PFSK-1 (cell line): ENCODE measurements around the gene TXNIP. TPM values are rescaled to one million over a fixed set of nuclear protein-coding genes. Genes with fewer than 3 reads are reported as not detected.

Source experiments
- FOXP2 ChIP-seq: optimal IDR thresholded peaks from 2 replicates; pipeline ENCODE3; 2011; ENCODE audit warnings: borderline replicate concordance, control low read depth, inconsistent platforms; ENCODE audit not compliant: insufficient read depth; ENCODE audit errors: extremely low read length, extremely low read depth
- POLR2AphosphoS5 ChIP-seq: IDR thresholded peaks from 2 replicates; pipeline ENCODE4 v1.6.1; 2012; ENCODE audit warnings: low read depth, mild to moderate bottlenecking, control low read depth, low read length, moderate library complexity
- SIN3A ChIP-seq: IDR thresholded peaks from 2 replicates; pipeline ENCODE4 v1.6.1; 2012; ENCODE audit warnings: mild to moderate bottlenecking, low read length, moderate library complexity, borderline replicate concordance; ENCODE audit not compliant: insufficient read depth
- TAF1 ChIP-seq: IDR thresholded peaks from 2 replicates; pipeline ENCODE4 v1.6.1; 2012; ENCODE audit warnings: low read length, control low read depth, borderline replicate concordance; ENCODE audit not compliant: insufficient read depth
- polyA plus RNA-seq: library from polyadenylated mRNA; unstranded; fragments of >200 nt; gene quantifications from one replicate; pipeline ENCODE4 v1.2.1, GENCODE V29; 2012; ENCODE audit warnings: low read depth, missing spikeins; ENCODE audit not compliant: insufficient read length
- TF ChIP-seq, protein P1 (sequence below), 2 experiments: IDR thresholded peaks; 2 replicates each; pipeline versions ENCODE4 v1.6.1 to v1.8.0; 2011 to 2012; ENCODE audit warnings: low read depth in 2 of 2, low read length in 2 of 2, control low read depth in 1 of 2, inconsistent platforms in 1 of 2, mild to moderate bottlenecking in 1 of 2, moderate library complexity in 1 of 2; ENCODE audit not compliant: insufficient read depth in 1 of 2

Gene TXNIP, protein sequence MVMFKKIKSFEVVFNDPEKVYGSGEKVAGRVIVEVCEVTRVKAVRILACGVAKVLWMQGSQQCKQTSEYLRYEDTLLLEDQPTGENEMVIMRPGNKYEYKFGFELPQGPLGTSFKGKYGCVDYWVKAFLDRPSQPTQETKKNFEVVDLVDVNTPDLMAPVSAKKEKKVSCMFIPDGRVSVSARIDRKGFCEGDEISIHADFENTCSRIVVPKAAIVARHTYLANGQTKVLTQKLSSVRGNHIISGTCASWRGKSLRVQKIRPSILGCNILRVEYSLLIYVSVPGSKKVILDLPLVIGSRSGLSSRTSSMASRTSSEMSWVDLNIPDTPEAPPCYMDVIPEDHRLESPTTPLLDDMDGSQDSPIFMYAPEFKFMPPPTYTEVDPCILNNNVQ
- polyA plus RNA-seq: 0.38 TPM

DNA sequence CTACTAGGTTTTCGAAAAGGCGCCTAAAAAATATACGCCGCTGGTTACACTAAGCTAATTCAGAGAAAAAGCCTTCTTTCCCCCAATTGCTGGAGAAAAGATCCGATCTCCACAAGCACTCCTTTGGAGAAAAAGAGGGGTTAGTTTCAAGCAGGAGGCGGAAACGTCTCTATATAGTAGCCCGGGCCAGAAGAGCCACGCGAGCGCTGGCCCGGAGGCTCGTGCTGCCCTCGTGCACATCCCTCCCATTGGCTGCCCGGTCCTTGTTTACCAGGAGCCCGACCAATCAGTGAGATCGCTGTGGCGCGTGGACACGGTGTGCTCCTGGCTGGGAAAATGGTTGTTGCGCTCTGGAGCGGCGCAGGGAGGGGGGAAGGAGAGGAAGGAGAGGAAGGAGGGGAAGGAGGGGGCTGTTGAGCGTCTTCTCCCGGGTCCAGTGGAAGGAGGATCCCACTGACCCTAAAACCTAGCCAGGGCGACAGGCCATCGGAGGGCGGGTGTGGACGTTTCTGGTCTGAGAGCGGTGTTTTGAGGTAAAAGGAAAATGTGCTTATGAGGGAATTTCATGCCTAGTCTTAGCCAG, at the start of gene TXNIP:
TXNIP (minus strand) TSS at position 147 of the 583 bp plus-strand sequence. CDS start 313 bp downstream, outside the sequence.
- TF ChIP-seq FOXP2 (peak; percentile 99), POLR2AphosphoS5 (peak; percentile 94), TAF1 (peak; percentile 76; the same call in 1 of the 2 replicates), SIN3A (peak; percentile 91; the same call in 1 of the 2 replicates)
- TF ChIP-seq, protein P1, sequence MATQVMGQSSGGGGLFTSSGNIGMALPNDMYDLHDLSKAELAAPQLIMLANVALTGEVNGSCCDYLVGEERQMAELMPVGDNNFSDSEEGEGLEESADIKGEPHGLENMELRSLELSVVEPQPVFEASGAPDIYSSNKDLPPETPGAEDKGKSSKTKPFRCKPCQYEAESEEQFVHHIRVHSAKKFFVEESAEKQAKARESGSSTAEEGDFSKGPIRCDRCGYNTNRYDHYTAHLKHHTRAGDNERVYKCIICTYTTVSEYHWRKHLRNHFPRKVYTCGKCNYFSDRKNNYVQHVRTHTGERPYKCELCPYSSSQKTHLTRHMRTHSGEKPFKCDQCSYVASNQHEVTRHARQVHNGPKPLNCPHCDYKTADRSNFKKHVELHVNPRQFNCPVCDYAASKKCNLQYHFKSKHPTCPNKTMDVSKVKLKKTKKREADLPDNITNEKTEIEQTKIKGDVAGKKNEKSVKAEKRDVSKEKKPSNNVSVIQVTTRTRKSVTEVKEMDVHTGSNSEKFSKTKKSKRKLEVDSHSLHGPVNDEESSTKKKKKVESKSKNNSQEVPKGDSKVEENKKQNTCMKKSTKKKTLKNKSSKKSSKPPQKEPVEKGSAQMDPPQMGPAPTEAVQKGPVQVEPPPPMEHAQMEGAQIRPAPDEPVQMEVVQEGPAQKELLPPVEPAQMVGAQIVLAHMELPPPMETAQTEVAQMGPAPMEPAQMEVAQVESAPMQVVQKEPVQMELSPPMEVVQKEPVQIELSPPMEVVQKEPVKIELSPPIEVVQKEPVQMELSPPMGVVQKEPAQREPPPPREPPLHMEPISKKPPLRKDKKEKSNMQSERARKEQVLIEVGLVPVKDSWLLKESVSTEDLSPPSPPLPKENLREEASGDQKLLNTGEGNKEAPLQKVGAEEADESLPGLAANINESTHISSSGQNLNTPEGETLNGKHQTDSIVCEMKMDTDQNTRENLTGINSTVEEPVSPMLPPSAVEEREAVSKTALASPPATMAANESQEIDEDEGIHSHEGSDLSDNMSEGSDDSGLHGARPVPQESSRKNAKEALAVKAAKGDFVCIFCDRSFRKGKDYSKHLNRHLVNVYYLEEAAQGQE (IDR thresholded peaks at IDR 0.05; ENCODE audit: insufficient read depth in 1 of 2, low read depth in 2 of 2, low read length in 2 of 2): no peak; a peak in 1 of 4 replicates

DNA sequence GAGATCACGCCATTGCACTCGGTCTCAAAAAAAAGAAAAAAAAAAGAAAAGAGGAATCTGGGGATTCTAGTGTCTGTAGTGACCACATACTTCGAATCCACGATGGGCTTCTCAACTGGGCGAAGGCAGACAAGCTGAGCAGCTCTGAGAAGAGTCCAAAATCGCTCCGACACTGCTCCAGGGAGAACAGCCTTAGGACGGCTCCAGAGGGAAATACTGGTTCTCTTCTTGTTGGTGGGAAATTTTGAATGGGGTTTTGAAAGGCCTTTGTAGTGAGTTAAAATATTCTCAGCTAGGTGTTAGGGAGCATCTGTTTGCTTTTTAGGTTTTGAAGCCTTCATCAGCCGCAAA, 43.4 kb upstream of the TXNIP start:
- TF ChIP-seq FOXP2: no peak
- no peak for TF ChIP-seq SIN3A
- no peak for TF ChIP-seq POLR2AphosphoS5
- TF ChIP-seq, protein P1 (IDR thresholded peaks at IDR 0.05; ENCODE audit: insufficient read depth in 1 of 2, low read depth in 2 of 2, low read length in 2 of 2): no peak
- TF ChIP-seq TAF1: no peak

GRCh38 chr1:146036965-146037646, 40.7 kb upstream of the TXNIP start:
- TF ChIP-seq FOXP2 (no peak), SIN3A (peak; percentile 85; the same call in 1 of the 2 replicates), POLR2AphosphoS5 (no peak), TAF1 (no peak)
- TF ChIP-seq, protein P1 (IDR thresholded peaks at IDR 0.05; ENCODE audit: insufficient read depth in 1 of 2, low read depth in 2 of 2, low read length in 2 of 2): 0 out of 4 replicates have a peak, but pooled peaks of 1 of the 2 experiments have one; percentile 13

DNA sequence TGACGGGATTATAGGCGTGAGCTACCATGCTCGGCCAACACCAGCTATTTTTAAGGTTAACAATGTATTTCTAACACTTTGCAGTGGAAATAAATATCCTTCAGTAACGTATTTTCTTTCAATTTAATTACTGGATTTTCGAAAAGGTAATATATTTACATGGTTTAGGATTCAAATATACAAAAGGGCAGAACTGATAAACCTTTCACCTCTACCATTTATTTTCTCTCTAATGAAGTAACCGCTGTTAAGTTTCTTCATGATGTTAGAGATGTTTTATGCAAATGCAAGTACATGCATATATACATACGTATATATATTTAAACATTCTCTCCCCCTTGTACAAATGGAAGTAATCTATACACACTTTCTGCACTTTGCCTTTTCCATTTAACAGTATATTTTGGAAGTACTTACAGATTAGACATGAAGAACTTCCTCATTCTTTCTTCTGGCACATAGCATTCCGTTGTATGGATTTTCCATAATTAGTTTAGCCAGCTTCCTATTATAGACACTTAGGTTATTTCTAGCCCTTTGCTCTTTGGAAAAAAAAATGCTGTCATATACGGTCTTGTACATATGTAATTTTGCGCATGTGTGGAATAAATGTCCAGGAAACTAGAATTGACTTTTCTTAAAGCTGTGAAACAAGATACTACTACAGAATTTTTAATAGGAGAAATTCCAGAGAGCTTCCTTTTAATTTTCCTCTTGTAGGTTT, 40.0 kb upstream of the TXNIP start:
- TF ChIP-seq POLR2AphosphoS5: no peak
- no peak for TF ChIP-seq SIN3A
- TF ChIP-seq TAF1: no peak
- TF ChIP-seq FOXP2: no peak
- TF ChIP-seq, protein P1 (IDR thresholded peaks at IDR 0.05; ENCODE audit: insufficient read depth in 1 of 2, low read depth in 2 of 2, low read length in 2 of 2): no peak
